Activated T-cell treated with anti-CD3 and anti-CD28 coated beads for 24 hours (primary cell): ENCODE results near the gene STAT3.
"Not testable (repeated sequence)": the region's sequence is repeated elsewhere in the genome, so short reads cannot be mapped to it uniquely, and the experiment has no call there.

Experiments used
- DNase-seq: peaks from one replicate; pipeline ENCODE4 v3.0.0-alpha.2; 2020; ENCODE audit warnings: low read depth

STAT3 gene

GRCh38 chr17:42408061-42408460, 19.8 kb upstream of the STAT3 start:
- no peak for DNase-seq

- peak; percentile 36 for DNase-seq
These were observed 19.1 kb upstream of the STAT3 start for GRCh38 chr17:42407289-42407836.

- DNase-seq: no peak
These were observed 18.5 kb upstream of the STAT3 start for GRCh38 chr17:42406615-42407288.

- DNase-seq: peak; percentile 72
These were observed 17.8 kb upstream of the STAT3 start for GRCh38 chr17:42405963-42406495.

- DNase-seq: no peak
These were observed 16.8 kb upstream of the STAT3 start for GRCh38 chr17:42405076-42405475.

GRCh38 chr17:42404326-42405055, 16.2 kb upstream of the STAT3 start:
- no peak for DNase-seq

- DNase-seq: peak; percentile 40
These were observed 14.9 kb upstream of the STAT3 start for GRCh38 chr17:42403150-42403549.

GRCh38 chr17:42402117-42402516, 13.9 kb upstream of the STAT3 start:
- DNase-seq: no peak

GRCh38 chr17:42400844-42401375, 12.7 kb upstream of the STAT3 start:
- not testable (repeated sequence) for DNase-seq

GRCh38 chr17:42399948-42400843, 12.0 kb upstream of the STAT3 start:
- no peak for DNase-seq

GRCh38 chr17:42399121-42399520, 10.9 kb upstream of the STAT3 start:
- DNase-seq: no peak

GRCh38 chr17:42395601-42396000, 7.4 kb upstream of the STAT3 start:
- not testable (repeated sequence) for DNase-seq

GRCh38 chr17:42394838-42395237, 6.6 kb upstream of the STAT3 start:
- no peak for DNase-seq

GRCh38 chr17:42392692-42393415, 4.6 kb upstream of the STAT3 start:
- no peak for DNase-seq

- not testable (repeated sequence) for DNase-seq
These were observed 3.2 kb upstream of the STAT3 start for GRCh38 chr17:42391439-42391838.

- DNase-seq: no peak
These were observed 1.7 kb upstream of the STAT3 start for GRCh38 chr17:42389899-42390298.

GRCh38 chr17:42389135-42389417, 834 bp upstream of the STAT3 start:
- no peak for DNase-seq

GRCh38 chr17:42387661-42388380, 421 bp downstream of the STAT3 start:
- DNase-seq: peak; percentile 16

GRCh38 chr17:42386777-42387657, 1.2 kb downstream of the STAT3 start:
- no peak for DNase-seq

- DNase-seq: no peak
These were observed 6.3 kb downstream of the STAT3 start for GRCh38 chr17:42381898-42382297.
